ENCODE results near the gene ARRB1. TPM values are rescaled to one million over a fixed set of nuclear protein-coding genes. Genes with fewer than 3 reads are reported as not detected.
"Not testable (repeated sequence)": the region's sequence is repeated elsewhere in the genome, so short reads cannot be mapped to it uniquely, and the experiment has no call there.

The ARRB1 gene
- total and polyA plus RNA-seq, 8 donors: 41.7 to 150 (median 63.2) TPM

DNA sequence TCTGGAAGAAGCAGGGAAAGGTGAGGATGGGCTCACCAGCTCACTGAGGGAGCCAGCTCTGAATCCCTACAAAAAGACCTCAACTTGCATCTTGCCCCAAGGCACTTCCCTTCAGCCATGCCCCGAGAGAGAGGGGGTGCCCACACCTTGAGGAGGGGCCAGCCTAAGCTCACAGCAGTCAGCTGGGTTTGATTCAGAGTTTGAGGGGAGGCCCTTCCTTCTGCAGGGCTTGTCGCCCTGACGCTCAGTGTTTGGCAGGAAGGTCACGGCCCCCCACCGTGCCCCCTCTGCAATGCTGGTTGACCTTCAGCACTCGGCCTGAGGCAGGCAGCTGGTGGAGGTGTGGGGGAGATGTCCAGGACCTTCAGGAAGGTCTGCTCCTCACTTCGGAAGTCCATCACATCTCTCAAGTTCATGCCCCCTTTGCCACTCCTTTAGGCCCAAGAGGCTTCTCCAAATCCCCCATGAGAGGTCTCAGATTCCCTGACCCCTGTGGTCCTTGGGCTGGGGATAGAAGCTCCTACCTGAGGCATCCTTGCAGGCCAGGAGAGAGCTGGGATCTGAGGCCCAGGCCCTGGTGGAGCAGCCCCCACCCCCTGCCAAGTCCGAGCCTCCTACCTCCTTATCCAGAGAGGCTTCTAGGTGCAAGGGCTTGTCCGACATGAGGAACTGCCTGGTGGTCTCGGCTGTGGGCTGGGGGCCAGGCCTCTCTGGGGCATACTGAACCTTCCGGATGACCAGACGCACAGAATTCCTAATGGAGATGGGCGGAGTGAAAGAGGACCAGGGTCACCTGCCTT is 73.3 kb downstream of the ARRB1 start:
- Histone ChIP-seq H3K36me3 (peaks cover 0 to 98% of the 10 kb centered on the region in 2 donors), H3K9me3 (no peaks in the 10 kb centered on the region), H3K4me3 (no peak overlapping the region), H3K27ac (no peak overlapping the region), H3K27me3 (no peaks in the 10 kb centered on the region), H3K4me1 (peaks cover 0 to 32% of the 10 kb centered on the region in 2 donors)
- no peak for TF ChIP-seq CTCF (IDR thresholded peaks at IDR 0.05)
- ATAC-seq (no peak), DNase-seq (peak in 1 of 4 donors; percentile 31)
- intact Hi-C loops (cut with DNase I): no loop called here

DNA sequence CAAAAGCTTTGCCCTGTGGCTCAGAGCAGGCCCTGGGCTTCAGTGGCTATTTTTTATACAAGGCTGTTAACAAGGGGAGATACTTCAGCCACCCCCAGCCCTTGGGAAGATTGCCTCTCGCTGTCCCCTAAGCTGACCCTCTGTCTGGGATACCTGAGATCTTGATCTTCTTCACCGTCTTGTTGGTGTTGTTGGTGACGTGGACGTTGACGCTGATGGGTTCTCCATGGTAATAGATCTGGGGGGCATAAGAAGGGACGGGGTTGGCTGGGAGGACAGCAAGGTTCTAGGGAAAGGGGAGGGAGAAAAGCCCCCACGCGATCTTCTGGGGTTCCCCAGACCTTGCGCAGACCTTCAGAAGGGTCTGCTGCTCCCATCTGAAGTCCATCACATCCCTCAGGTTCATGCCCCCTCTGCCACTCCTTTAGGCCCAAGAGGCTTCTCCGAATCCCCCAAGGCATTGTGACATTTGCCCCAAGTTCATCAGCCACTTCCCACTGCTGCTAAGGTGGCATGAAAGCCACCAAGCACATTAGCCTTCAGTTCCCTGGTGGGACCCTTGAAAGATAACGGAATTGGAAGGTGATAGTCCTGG is 74.2 kb downstream of the ARRB1 start:
- ATAC-seq (no peak), DNase-seq (no peak)
- TF ChIP-seq CTCF (IDR thresholded peaks at IDR 0.05): no peak
- H3K27ac ChIP-seq: peak overlapping the region in 1 of 2 donors; percentile 75
- H3K4me1 ChIP-seq: peaks cover 0 to 32% of the 10 kb centered on the region in 2 donors
- no peaks in the 10 kb centered on the region for H3K9me3 ChIP-seq
- H3K36me3 ChIP-seq: peaks cover 0 to 98% of the 10 kb centered on the region in 2 donors
- intact Hi-C loops (cut with DNase I): no loop called here
- H3K4me3 ChIP-seq: no peak overlapping the region
- no peaks in the 10 kb centered on the region for H3K27me3 ChIP-seq

GRCh38 chr11:75276686-75277085 is 74.8 kb downstream of the ARRB1 start:
- no peaks in the 10 kb centered on the region for H3K27me3 ChIP-seq
- TF ChIP-seq CTCF (IDR thresholded peaks at IDR 0.05): no peak
- ATAC-seq (no peak), DNase-seq (no peak)
- H3K4me3 ChIP-seq: no peak overlapping the region
- peaks cover 0 to 98% of the 10 kb centered on the region in 2 donors for H3K36me3 ChIP-seq
- H3K9me3 ChIP-seq: no peaks in the 10 kb centered on the region
- H3K4me1 ChIP-seq: peaks cover 0 to 32% of the 10 kb centered on the region in 2 donors
- peak overlapping the region; percentile 11 to 75 for H3K27ac ChIP-seq
- intact Hi-C loops (cut with DNase I): no loop called here

- Histone ChIP-seq H3K9me3 (no peaks in the 10 kb centered on the region), H3K4me1 (peaks cover 0 to 30% of the 10 kb centered on the region in 2 donors), H3K27ac (peak overlapping the region; percentile 11 to 75), H3K36me3 (peaks cover 0 to 98% of the 10 kb centered on the region in 2 donors), H3K27me3 (no peaks in the 10 kb centered on the region), H3K4me3 (no peak overlapping the region)
- intact Hi-C loops (cut with DNase I): no loop called here
- TF ChIP-seq CTCF (IDR thresholded peaks at IDR 0.05): no peak
- DNase-seq: no peak
- ATAC-seq: no peak
These were observed 75.3 kb downstream of the ARRB1 start for GRCh38 chr11:75276186-75276585.

DNA sequence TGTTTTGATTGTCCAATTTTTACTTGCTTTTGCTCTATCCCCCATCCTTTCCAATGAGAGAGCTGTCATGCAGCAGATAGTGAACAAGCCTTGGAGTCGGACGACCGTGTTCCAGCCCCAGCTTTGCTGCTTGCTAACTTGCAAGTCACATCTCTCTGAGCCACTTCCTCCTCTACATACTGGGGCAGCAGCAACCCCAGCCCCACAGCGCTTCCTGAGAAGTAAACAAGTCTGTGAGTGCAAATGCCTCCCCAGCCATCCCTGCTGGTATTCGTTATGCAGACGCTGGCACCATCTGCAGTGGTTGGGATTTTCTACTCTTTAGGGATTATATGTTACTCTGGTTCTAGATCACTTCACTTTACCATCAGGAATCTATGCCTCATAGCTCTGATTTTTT is 75.9 kb downstream of the ARRB1 start:
- TF ChIP-seq CTCF (IDR thresholded peaks at IDR 0.05): no peak
- peak in 1 of 4 donors; percentile 73 for DNase-seq
- no peaks in the 10 kb centered on the region for H3K27me3 ChIP-seq
- peak; percentile 20 for ATAC-seq
- H3K4me1 ChIP-seq: peaks cover 0 to 26% of the 10 kb centered on the region in 2 donors
- H3K9me3 ChIP-seq: no peaks in the 10 kb centered on the region
- intact Hi-C loops (cut with DNase I): no loop called here
- H3K27ac ChIP-seq: peak overlapping the region; percentile 11 to 75
- H3K4me3 ChIP-seq: no peak overlapping the region
- peaks cover 0 to 98% of the 10 kb centered on the region in 2 donors for H3K36me3 ChIP-seq

DNA sequence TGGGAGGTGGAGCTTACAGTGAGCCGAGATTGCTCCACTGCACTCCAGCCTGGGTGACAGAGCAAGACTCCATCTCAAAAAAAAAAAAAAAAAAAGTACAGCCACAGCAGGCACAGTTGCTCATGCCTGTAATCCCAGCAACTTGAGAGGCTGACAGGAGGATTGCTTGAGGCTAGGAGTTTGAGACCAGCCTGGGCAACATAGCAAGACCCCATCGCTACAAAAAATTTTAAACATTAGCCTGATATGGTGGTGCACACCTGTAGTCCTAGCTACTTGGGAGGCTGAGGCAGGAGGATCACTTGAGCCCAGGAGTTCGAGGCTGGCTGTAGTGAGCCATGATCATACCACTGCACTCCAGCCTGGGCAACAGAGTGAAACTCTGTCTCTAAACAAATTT is 76.7 kb downstream of the ARRB1 start:
- H3K27me3 ChIP-seq; H3K9me3 ChIP-seq; intact Hi-C loops (cut with DNase I); DNase-seq; H3K4me3 ChIP-seq; ATAC-seq: not testable (repeated sequence)
- H3K36me3 ChIP-seq: peaks cover 0 to 98% of the 10 kb centered on the region in 2 donors
- peak overlapping the region in 1 of 2 donors; percentile 75 for H3K27ac ChIP-seq
- H3K4me1 ChIP-seq: peaks cover 0 to 18% of the 10 kb centered on the region in 2 donors

All from left lung (tissue), 10 donors.